SK-N-SH (cell line): ENCODE measurements around the gene RC3H2. TPM values are rescaled to one million over a fixed set of nuclear protein-coding genes. Genes with fewer than 3 reads are reported as not detected.

Experiments
- CTCF ChIA-PET: fragments of 300-600, 350-600 bp; formaldehyde crosslinking; extraction: SDS; loops from one replicate; lab custom pipeline; 2021; lab: Yijun Ruan, JAX
- POLR2A ChIA-PET: fragments of 350-600 bp; sonication (Branson Sonifier 250); formaldehyde crosslinking; extraction: SDS; loops from one replicate; lab custom pipeline; 2020; ENCODE audit warnings: antibody characterized with exemption, inconsistent platforms; lab: Yijun Ruan, JAX
- DNase-seq: peaks from one replicate; pipeline ENCODE4 v3.0.0; 2012
- H2AFZ ChIP-seq: fragments of 200-600 bp; sonication (generic); 2 replicates; pipeline ENCODE4 v1.8.1; 2016; ENCODE audit warnings: antibody characterized with exemption, mild to moderate bottlenecking, low read depth
- H3F3A ChIP-seq: fragments of 200-600 bp; sonication (generic); replicated peaks from 2 replicates; pipeline ENCODE3; 2016; ENCODE audit warnings: antibody characterized with exemption, mild to moderate bottlenecking; ENCODE audit not compliant: insufficient read depth
- H3K27ac ChIP-seq, 2 experiments: fragments of 200-500 bp in 1 of 2; fragments of 200-600 bp in 1 of 2; sonication (Bioruptor generic) in 1 of 2; sonication (generic), shearing (Covaris generic) in 1 of 2; 2 replicates each; pipeline versions ENCODE4 v1.5.1 to v1.6.1; 2014 to 2016; ENCODE audit warnings: low read depth in 2 of 2, inconsistent platforms in 1 of 2, low read length in 1 of 2, mild to moderate bottlenecking in 1 of 2, mixed read lengths in 1 of 2
- H3K27me3 ChIP-seq: fragments of 200-600 bp; sonication (generic), shearing (Covaris generic); 2 replicates; pipeline ENCODE4 v1.6.1; 2016; ENCODE audit warnings: mixed run types; ENCODE audit not compliant: insufficient read depth
- H3K36me3 ChIP-seq, 2 experiments: fragments of 200-500 bp in 1 of 2; fragments of 200-600 bp in 1 of 2; sonication (Bioruptor generic) in 1 of 2; sonication (generic) in 1 of 2; replicated peaks in 1 of 2; 2 replicates each; pipeline versions ENCODE3 to v1.5.1; 2014 to 2016; ENCODE audit warnings: low read length in 1 of 2, mild to moderate bottlenecking in 1 of 2; ENCODE audit not compliant: insufficient read depth in 2 of 2, control insufficient read depth in 1 of 2
- H3K4me1 ChIP-seq, 2 experiments: fragments of 200-500 bp in 1 of 2; fragments of 200-600 bp in 1 of 2; sonication (Bioruptor generic) in 1 of 2; sonication (generic), shearing (Covaris generic) in 1 of 2; 2 replicates each; pipeline versions ENCODE4 v1.5.1 to v1.6.1; 2014 to 2016; ENCODE audit warnings: low read depth in 1 of 2, low read length in 1 of 2, mixed run types in 1 of 2; ENCODE audit not compliant: insufficient read depth in 2 of 2, control insufficient read depth in 1 of 2
- H3K4me2 ChIP-seq: fragments of 200-600 bp; sonication (generic), shearing (Covaris generic); 2 replicates; pipeline ENCODE4 v1.6.1; 2017; ENCODE audit warnings: mixed run types
- H3K4me3 ChIP-seq, 2 experiments: fragments of 200-500 bp in 1 of 2; fragments of 200-600 bp in 1 of 2; sonication (Bioruptor generic) in 1 of 2; sonication (generic), shearing (Covaris generic) in 1 of 2; 2 replicates each; pipeline versions ENCODE4 v1.5.1 to v1.8.1; 2014 to 2016; ENCODE audit warnings: low read depth in 2 of 2, inconsistent platforms in 1 of 2, low read length in 1 of 2, mild to moderate bottlenecking in 1 of 2, mixed read lengths in 1 of 2, moderate library complexity in 1 of 2
- H3K79me2 ChIP-seq: fragments of 200-600 bp; sonication (generic); 2 replicates; pipeline ENCODE4 v1.8.1; 2017; ENCODE audit warnings: mild to moderate bottlenecking; ENCODE audit not compliant: insufficient read depth
- H3K9ac ChIP-seq: fragments of 200-600 bp; sonication (generic); 2 replicates; pipeline ENCODE4 v1.6.1; 2017; ENCODE audit warnings: mixed run types
- H3K9me2 ChIP-seq: fragments of 200-600 bp; sonication (generic); 2 replicates; pipeline ENCODE4 v1.6.1; 2017; ENCODE audit warnings: mixed run types
- H3K9me3 ChIP-seq: fragments of 200-600 bp; sonication (generic); 2 replicates; pipeline ENCODE4 v1.6.1; 2017; ENCODE audit warnings: mixed run types, mild to moderate bottlenecking, moderate library complexity
- H4K20me1 ChIP-seq: fragments of 200-600 bp; sonication (generic); 2 replicates; pipeline ENCODE4 v1.6.1; 2017; ENCODE audit warnings: mild to moderate bottlenecking, mixed run types; ENCODE audit not compliant: insufficient read depth
- FOSL2 ChIP-seq: IDR thresholded peaks from 2 replicates; pipeline ENCODE4 v1.4.0; 2012; ENCODE audit warnings: low read depth, mild to moderate bottlenecking, moderate library complexity, borderline replicate concordance
- GATA2 ChIP-seq: sonication (generic); formaldehyde crosslinking; IDR thresholded peaks from 2 replicates; pipeline ENCODE4 v1.5.0; 2020; ENCODE audit warnings: mild to moderate bottlenecking, missing genetic modification reagents
- MXI1 ChIP-seq: IDR thresholded peaks from 2 replicates; pipeline ENCODE4 v1.6.1; 2012; ENCODE audit warnings: mild to moderate bottlenecking, low read depth, low read length, improper control_type of control experiment
- NFIC ChIP-seq: IDR thresholded peaks from 2 replicates; pipeline ENCODE4 v1.4.0; 2012; ENCODE audit warnings: borderline replicate concordance
- POLR2AphosphoS5 ChIP-seq: IDR thresholded peaks from 2 replicates; pipeline ENCODE4 v1.6.1; 2012; ENCODE audit warnings: low read depth, low read length
- SIN3A ChIP-seq: IDR thresholded peaks from 2 replicates; pipeline ENCODE4 v1.6.1; 2012; ENCODE audit warnings: low read depth, mild to moderate bottlenecking, low read length, moderate library complexity, borderline replicate concordance
- TEAD4 ChIP-seq: IDR thresholded peaks from 2 replicates; pipeline ENCODE4 v1.4.0; 2012; ENCODE audit warnings: mild to moderate bottlenecking, borderline replicate concordance; ENCODE audit not compliant: insufficient read depth
- WGBS: methylation state at CpG from one replicate; pipeline ENCODE4 v1.1.6; 2017; ENCODE audit warnings: low lambda C conversion rate; 5-methylcytosine and 5-hydroxymethylcytosine counted together
- polyA plus RNA-seq, 3 experiments: library from polyadenylated mRNA; depleted of rRNA; stranded (reverse); fragments of >200 nt; gene quantifications; 2 replicates each; pipeline ENCODE4 v1.2.3, GENCODE V29; 2012
- TF ChIP-seq, protein P1 (sequence below): fragments of 150-350 bp; IDR thresholded peaks from 2 replicates; pipeline ENCODE4 v1.6.1; 2016; ENCODE audit warnings: mild to moderate bottlenecking, low read depth, low read length
- TF ChIP-seq, protein P2 (sequence below): IDR thresholded peaks from 2 replicates; pipeline ENCODE4 v1.4.0; 2012; ENCODE audit warnings: low read depth
- TF ChIP-seq, protein P3 (sequence below): IDR thresholded peaks from 2 replicates; pipeline ENCODE4 v1.4.0; 2012; ENCODE audit warnings: low read depth, borderline replicate concordance
- TF ChIP-seq, protein P4 (sequence below): IDR thresholded peaks from 2 replicates; pipeline ENCODE4 v1.4.0; 2012; ENCODE audit warnings: low read depth, borderline replicate concordance
- TF ChIP-seq, protein P5 (sequence below): IDR thresholded peaks from 2 replicates; pipeline ENCODE4 v1.6.1; 2012; ENCODE audit warnings: mild to moderate bottlenecking, low read depth, low read length, moderate library complexity

The RC3H2 gene
- polyA plus RNA-seq, 1 of the 3 experiments (the other 2 are of a cell fraction) = 12.4 TPM

DNA sequence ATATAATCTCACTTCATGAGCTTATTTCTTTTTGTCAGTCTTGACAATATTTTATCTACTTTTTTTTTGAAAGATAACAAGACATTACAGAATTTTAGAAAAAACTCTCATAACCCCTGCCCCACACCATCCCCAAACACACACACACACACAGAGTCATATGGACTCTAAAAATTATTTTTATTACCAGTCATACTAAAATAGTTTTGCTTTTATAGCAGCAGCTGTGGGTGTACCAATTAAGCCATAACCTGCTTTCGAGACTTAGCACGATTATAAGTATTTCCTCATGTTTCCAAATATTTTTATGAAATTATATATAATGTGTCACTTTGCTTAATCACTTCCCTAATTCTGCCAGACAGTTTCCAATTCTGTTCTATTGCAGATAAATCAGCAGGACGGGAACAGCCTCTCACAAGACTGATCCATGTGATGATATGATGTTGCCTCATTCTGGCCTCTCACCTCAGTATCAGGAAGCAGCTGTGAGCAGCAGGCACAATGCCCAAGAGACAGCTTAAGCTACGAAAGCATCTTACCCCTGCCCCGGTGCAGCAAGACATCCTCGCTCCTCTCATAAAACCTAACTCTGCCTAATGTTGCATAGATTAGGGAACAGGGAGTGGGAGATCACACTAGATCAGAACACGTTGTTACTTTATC lies 83.7 kb downstream of the RC3H2 start:
- Histone ChIP-seq H3F3A (peaks cover 29% of the 10 kb centered on the region), H3K9ac (no peak overlapping the region), H2AFZ (no peak overlapping the region), H3K27me3 (no peaks in the 10 kb centered on the region), H3K4me3 (no peak overlapping the region), H3K9me2 (no peaks in the 10 kb centered on the region), H3K27ac (no peak overlapping the region; a peak in 1 of 4 replicates), H3K9me3 (no peaks in the 10 kb centered on the region), H4K20me1 (peaks cover 18% of the 10 kb centered on the region), H3K4me2 (no peak overlapping the region), H3K79me2 (peaks cover 65% of the 10 kb centered on the region), H3K36me3 (peaks cover 47 to 59% of the 10 kb centered on the region in 2 experiments), H3K4me1 (peaks cover 4 to 17% of the 10 kb centered on the region in 2 experiments; a peak in 3 of 4 replicates)
- 62% methylated on average over 7 of the region's 7 CpGs for WGBS
- DNase-seq = no peak
- TF ChIP-seq TEAD4 (no peak), GATA2 (CRISPR knock-in tag) (peak; percentile 46; the same call in 1 of the 2 replicates)
- ChIA-PET POLR2A (no interaction called here), CTCF (interaction anchor here (0.6 to 4.2 kb wide), 3 partner anchors 11 to 727 kb away, joined by 3 to 25 read pairs (median 3); no protein-coding TSS in a partner anchor)

DNA sequence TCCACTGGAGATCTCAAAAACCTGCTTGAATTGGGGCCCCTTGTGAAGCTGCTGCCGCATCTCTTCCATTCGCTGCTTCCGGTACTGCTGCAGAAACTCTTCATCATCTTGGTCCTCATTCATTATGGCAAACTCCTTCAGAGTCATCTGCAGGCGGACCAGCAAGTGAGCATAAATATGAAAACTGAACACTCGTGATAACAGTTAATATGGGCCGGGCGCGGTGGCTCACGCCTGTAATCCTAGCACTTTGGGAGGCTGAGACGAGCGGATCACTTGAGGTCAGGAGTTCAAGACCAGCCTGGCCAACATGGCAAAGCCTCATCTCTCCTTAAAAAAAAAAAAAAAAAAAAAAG lies 84.7 kb downstream of the RC3H2 start:
- Histone ChIP-seq H3K9me3 (no peaks in the 10 kb centered on the region), H3K36me3 (peaks cover 49 to 58% of the 10 kb centered on the region in 2 experiments), H3K4me3 (no peak overlapping the region), H3K27ac (peak overlapping the region in 1 of 2 experiments; percentile 67; a peak in 1 of 4 replicates), H3F3A (peaks cover 29% of the 10 kb centered on the region), H3K27me3 (no peaks in the 10 kb centered on the region), H4K20me1 (peaks cover 21% of the 10 kb centered on the region), H2AFZ (no peak overlapping the region), H3K9me2 (no peaks in the 10 kb centered on the region), H3K4me2 (0 out of 2 replicates have a peak overlapping the region, but pooled peaks have one; percentile 3), H3K9ac (no peak overlapping the region), H3K79me2 (peaks cover 56% of the 10 kb centered on the region), H3K4me1 (peaks cover 3 to 21% of the 10 kb centered on the region in 2 experiments; a peak in 3 of 4 replicates)
- WGBS = 98% methylated on average over 11 of the region's 11 CpGs
- no peak for DNase-seq
- TF ChIP-seq NFIC (no peak), POLR2AphosphoS5 (no peak), MXI1 (no peak), FOSL2 (no peak), SIN3A (no peak)
- TF ChIP-seq, protein P1, sequence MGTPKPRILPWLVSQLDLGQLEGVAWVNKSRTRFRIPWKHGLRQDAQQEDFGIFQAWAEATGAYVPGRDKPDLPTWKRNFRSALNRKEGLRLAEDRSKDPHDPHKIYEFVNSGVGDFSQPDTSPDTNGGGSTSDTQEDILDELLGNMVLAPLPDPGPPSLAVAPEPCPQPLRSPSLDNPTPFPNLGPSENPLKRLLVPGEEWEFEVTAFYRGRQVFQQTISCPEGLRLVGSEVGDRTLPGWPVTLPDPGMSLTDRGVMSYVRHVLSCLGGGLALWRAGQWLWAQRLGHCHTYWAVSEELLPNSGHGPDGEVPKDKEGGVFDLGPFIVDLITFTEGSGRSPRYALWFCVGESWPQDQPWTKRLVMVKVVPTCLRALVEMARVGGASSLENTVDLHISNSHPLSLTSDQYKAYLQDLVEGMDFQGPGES = no peak
- TF ChIP-seq, protein P2, sequence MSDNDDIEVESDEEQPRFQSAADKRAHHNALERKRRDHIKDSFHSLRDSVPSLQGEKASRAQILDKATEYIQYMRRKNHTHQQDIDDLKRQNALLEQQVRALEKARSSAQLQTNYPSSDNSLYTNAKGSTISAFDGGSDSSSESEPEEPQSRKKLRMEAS = no peak
- TF ChIP-seq, protein P3, sequence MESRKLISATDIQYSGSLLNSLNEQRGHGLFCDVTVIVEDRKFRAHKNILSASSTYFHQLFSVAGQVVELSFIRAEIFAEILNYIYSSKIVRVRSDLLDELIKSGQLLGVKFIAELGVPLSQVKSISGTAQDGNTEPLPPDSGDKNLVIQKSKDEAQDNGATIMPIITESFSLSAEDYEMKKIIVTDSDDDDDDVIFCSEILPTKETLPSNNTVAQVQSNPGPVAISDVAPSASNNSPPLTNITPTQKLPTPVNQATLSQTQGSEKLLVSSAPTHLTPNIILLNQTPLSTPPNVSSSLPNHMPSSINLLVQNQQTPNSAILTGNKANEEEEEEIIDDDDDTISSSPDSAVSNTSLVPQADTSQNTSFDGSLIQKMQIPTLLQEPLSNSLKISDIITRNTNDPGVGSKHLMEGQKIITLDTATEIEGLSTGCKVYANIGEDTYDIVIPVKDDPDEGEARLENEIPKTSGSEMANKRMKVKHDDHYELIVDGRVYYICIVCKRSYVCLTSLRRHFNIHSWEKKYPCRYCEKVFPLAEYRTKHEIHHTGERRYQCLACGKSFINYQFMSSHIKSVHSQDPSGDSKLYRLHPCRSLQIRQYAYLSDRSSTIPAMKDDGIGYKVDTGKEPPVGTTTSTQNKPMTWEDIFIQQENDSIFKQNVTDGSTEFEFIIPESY = no peak
- TF ChIP-seq, protein P4, sequence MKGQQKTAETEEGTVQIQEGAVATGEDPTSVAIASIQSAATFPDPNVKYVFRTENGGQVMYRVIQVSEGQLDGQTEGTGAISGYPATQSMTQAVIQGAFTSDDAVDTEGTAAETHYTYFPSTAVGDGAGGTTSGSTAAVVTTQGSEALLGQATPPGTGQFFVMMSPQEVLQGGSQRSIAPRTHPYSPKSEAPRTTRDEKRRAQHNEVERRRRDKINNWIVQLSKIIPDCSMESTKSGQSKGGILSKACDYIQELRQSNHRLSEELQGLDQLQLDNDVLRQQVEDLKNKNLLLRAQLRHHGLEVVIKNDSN = no peak
- TF ChIP-seq, protein P5, sequence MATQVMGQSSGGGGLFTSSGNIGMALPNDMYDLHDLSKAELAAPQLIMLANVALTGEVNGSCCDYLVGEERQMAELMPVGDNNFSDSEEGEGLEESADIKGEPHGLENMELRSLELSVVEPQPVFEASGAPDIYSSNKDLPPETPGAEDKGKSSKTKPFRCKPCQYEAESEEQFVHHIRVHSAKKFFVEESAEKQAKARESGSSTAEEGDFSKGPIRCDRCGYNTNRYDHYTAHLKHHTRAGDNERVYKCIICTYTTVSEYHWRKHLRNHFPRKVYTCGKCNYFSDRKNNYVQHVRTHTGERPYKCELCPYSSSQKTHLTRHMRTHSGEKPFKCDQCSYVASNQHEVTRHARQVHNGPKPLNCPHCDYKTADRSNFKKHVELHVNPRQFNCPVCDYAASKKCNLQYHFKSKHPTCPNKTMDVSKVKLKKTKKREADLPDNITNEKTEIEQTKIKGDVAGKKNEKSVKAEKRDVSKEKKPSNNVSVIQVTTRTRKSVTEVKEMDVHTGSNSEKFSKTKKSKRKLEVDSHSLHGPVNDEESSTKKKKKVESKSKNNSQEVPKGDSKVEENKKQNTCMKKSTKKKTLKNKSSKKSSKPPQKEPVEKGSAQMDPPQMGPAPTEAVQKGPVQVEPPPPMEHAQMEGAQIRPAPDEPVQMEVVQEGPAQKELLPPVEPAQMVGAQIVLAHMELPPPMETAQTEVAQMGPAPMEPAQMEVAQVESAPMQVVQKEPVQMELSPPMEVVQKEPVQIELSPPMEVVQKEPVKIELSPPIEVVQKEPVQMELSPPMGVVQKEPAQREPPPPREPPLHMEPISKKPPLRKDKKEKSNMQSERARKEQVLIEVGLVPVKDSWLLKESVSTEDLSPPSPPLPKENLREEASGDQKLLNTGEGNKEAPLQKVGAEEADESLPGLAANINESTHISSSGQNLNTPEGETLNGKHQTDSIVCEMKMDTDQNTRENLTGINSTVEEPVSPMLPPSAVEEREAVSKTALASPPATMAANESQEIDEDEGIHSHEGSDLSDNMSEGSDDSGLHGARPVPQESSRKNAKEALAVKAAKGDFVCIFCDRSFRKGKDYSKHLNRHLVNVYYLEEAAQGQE = no peak
- CTCF ChIA-PET = interaction anchor here (0.6 to 4.2 kb wide), 4 partner anchors 10 to 726 kb away, joined by 3 to 25 read pairs (median 7); no protein-coding TSS in a partner anchor
- POLR2A ChIA-PET = interaction anchor here (0.7 kb wide), 1 partner anchor 8 kb away, joined by 3 read pairs; the partner anchor contains the start of gene PDCL
